Duodenal mucosa (tissue), 2 donors: Measurements from ENCODE around the gene LMBRD1.
A peak's percentile ranks its signal among the peaks of the same experiment; 100 is the strongest.
"Not testable (repeated sequence)": the region's sequence is repeated elsewhere in the genome, so short reads cannot be mapped to it uniquely, and the experiment has no call there.

Source experiments
- H3K27ac ChIP-seq: one replicate; pipeline ENCODE4 v1.7.0; 2013; ENCODE audit warnings: low read depth, low read length
- H3K27me3 ChIP-seq, 2 donors: one replicate each; pipeline ENCODE4 v1.7.0; 2013; ENCODE audit warnings: low read length in 2 of 2, control low read depth in 1 of 2; ENCODE audit not compliant: insufficient read depth in 2 of 2, control insufficient read depth in 1 of 2
- H3K36me3 ChIP-seq, 2 donors: one replicate each; pipeline ENCODE4 v1.7.0; 2013; ENCODE audit warnings: low read length in 2 of 2, control low read depth in 1 of 2; ENCODE audit not compliant: insufficient read depth in 2 of 2, control insufficient read depth in 1 of 2
- H3K4me1 ChIP-seq, 2 donors: one replicate each; pipeline ENCODE4 v1.7.0; 2013; ENCODE audit warnings: low read length in 2 of 2, control low read depth in 1 of 2; ENCODE audit not compliant: insufficient read depth in 2 of 2, control insufficient read depth in 1 of 2
- H3K4me3 ChIP-seq, 2 donors: one replicate each; pipeline ENCODE4 v1.7.0; 2013; ENCODE audit warnings: low read length in 2 of 2, low read depth in 1 of 2
- H3K9ac ChIP-seq, 2 donors: one replicate each; pipeline ENCODE4 v1.7.0; 2013; ENCODE audit warnings: low read length in 2 of 2, low read depth in 1 of 2
- H3K9me3 ChIP-seq, 2 donors: one replicate each; pipeline ENCODE4 v1.7.0; 2013; ENCODE audit warnings: low read length in 2 of 2, control low read depth in 1 of 2; ENCODE audit not compliant: control insufficient read depth in 1 of 2

The LMBRD1 gene

GRCh38 chr6:69801225-69801624 lies 4.4 kb upstream of the LMBRD1 start:
- Histone ChIP-seq H3K36me3 (no peaks in the 10 kb centered on the region), H3K27me3 (no peaks in the 10 kb centered on the region), H3K9me3 (no peaks in the 10 kb centered on the region), H3K9ac (no peak overlapping the region), H3K27ac (no peak overlapping the region), H3K4me3 (no peak overlapping the region), H3K4me1 (peaks cover 3 to 4% of the 10 kb centered on the region in 2 donors)

GRCh38 chr6:69798796-69799195 lies 2.0 kb upstream of the LMBRD1 start:
- H3K4me1 ChIP-seq, H3K27ac ChIP-seq, H3K9ac ChIP-seq, H3K27me3 ChIP-seq, H3K4me3 ChIP-seq, H3K36me3 ChIP-seq, H3K9me3 ChIP-seq: not testable (repeated sequence)

GRCh38 chr6:69796073-69796641 lies 653 bp downstream of the LMBRD1 start:
- H3K4me3 ChIP-seq = peak overlapping the region; percentile 80 to 94
- H3K9me3 ChIP-seq = no peaks in the 10 kb centered on the region
- H3K27me3 ChIP-seq = no peaks in the 10 kb centered on the region
- peaks cover 7 to 10% of the 10 kb centered on the region in 2 donors for H3K4me1 ChIP-seq
- no peaks in the 10 kb centered on the region for H3K36me3 ChIP-seq
- H3K9ac ChIP-seq = peak overlapping the region; percentile 88 to 93
- peak overlapping the region; percentile 95 for H3K27ac ChIP-seq

- Histone ChIP-seq H3K27ac (peak overlapping the region; percentile 95), H3K36me3 (no peaks in the 10 kb centered on the region), H3K27me3 (no peaks in the 10 kb centered on the region), H3K4me1 (peaks cover 7 to 15% of the 10 kb centered on the region in 2 donors), H3K9me3 (no peaks in the 10 kb centered on the region), H3K4me3 (peak overlapping the region; percentile 80 to 94), H3K9ac (peak overlapping the region; percentile 88 to 93)
These were observed 1.2 kb downstream of the LMBRD1 start for GRCh38 chr6:69795469-69796072.

- H3K36me3 ChIP-seq = peaks cover 0 to 7% of the 10 kb centered on the region in 2 donors
- no peaks in the 10 kb centered on the region for H3K27me3 ChIP-seq
- H3K9ac ChIP-seq = no peak overlapping the region
- H3K4me1 ChIP-seq = peaks cover 7 to 25% of the 10 kb centered on the region in 2 donors
- no peaks in the 10 kb centered on the region for H3K9me3 ChIP-seq
- H3K27ac ChIP-seq = no peak overlapping the region
- H3K4me3 ChIP-seq = no peak overlapping the region
These were observed 4.5 kb downstream of the LMBRD1 start for GRCh38 chr6:69792292-69792691.

GRCh38 chr6:69791065-69791471 lies 5.7 kb downstream of the LMBRD1 start:
- H3K27me3 ChIP-seq = no peaks in the 10 kb centered on the region
- H3K9ac ChIP-seq = no peak overlapping the region
- no peak overlapping the region for H3K27ac ChIP-seq
- peaks cover 0 to 7% of the 10 kb centered on the region in 2 donors for H3K36me3 ChIP-seq
- H3K4me1 ChIP-seq = peaks cover 4 to 31% of the 10 kb centered on the region in 2 donors
- H3K9me3 ChIP-seq = no peaks in the 10 kb centered on the region
- no peak overlapping the region for H3K4me3 ChIP-seq

- Histone ChIP-seq H3K4me1 (peaks cover 4 to 33% of the 10 kb centered on the region in 2 donors), H3K27ac (no peak overlapping the region), H3K9ac (no peak overlapping the region), H3K27me3 (no peaks in the 10 kb centered on the region), H3K4me3 (no peak overlapping the region), H3K9me3 (no peaks in the 10 kb centered on the region), H3K36me3 (peaks cover 0 to 7% of the 10 kb centered on the region in 2 donors)
These were observed 6.2 kb downstream of the LMBRD1 start for GRCh38 chr6:69790629-69791028.

- H3K4me1 ChIP-seq = peaks cover 4 to 43% of the 10 kb centered on the region in 2 donors
- H3K27ac ChIP-seq = no peak overlapping the region
- peaks cover 0 to 7% of the 10 kb centered on the region in 2 donors for H3K36me3 ChIP-seq
- H3K4me3 ChIP-seq = no peak overlapping the region
- no peaks in the 10 kb centered on the region for H3K27me3 ChIP-seq
- H3K9me3 ChIP-seq = no peaks in the 10 kb centered on the region
- no peak overlapping the region for H3K9ac ChIP-seq
These were observed 7.2 kb downstream of the LMBRD1 start for GRCh38 chr6:69789578-69789977.

- not testable (repeated sequence) for H3K27me3 ChIP-seq, H3K36me3 ChIP-seq, H3K9ac ChIP-seq, H3K4me3 ChIP-seq, H3K27ac ChIP-seq, H3K9me3 ChIP-seq
- H3K4me1 ChIP-seq = peaks cover 4 to 47% of the 10 kb centered on the region in 2 donors
These were observed 9.4 kb downstream of the LMBRD1 start for GRCh38 chr6:69787436-69787835.

GRCh38 chr6:69785697-69786096 lies 11.1 kb downstream of the LMBRD1 start:
- H3K9me3 ChIP-seq = no peaks in the 10 kb centered on the region
- H3K9ac ChIP-seq = no peak overlapping the region
- no peak overlapping the region for H3K4me3 ChIP-seq
- H3K36me3 ChIP-seq = peaks cover 0 to 10% of the 10 kb centered on the region in 2 donors
- no peaks in the 10 kb centered on the region for H3K27me3 ChIP-seq
- H3K4me1 ChIP-seq = peaks cover 0 to 46% of the 10 kb centered on the region in 2 donors
- no peak overlapping the region for H3K27ac ChIP-seq
